ENCODE results near the gene FAM98C.
A peak's percentile ranks its signal among the peaks of the same experiment; 100 is the strongest.

Gene FAM98C

DNA sequence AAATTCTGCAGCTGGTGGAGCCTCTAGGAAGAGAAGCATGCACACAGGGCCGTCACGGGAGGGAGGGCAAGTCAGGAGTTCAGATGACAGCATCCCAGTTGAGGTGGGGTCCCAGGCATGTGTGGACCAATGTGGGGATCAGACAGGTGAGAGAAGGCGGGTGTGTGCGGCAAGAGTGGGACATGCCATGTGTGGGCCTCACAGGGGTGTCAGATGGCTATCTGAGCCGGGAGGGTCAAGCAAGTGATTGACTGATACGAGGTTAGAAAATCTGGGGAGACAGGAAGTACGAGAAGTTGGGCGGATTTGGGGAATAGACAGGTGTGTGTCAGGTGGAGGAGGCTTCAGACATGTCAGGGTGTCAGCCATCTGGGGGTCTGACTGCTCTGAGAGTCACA, 14.3 kb downstream of the FAM98C start:
- H3K4me1 ChIP-seq (ENCODE audit: insufficient read depth, poor library complexity, severe bottlenecking), result no peaks in the 10 kb centered on the region
- H3K4me3 ChIP-seq (ENCODE audit: severe bottlenecking), result no peak overlapping the region
- DNase-seq (ENCODE audit: low spot score) (no peak), ATAC-seq (ENCODE audit: low read depth) (no peak; the same call in 2 of the 3 replicates)
- no peaks in the 10 kb centered on the region for H3K27me3 ChIP-seq (ENCODE audit: insufficient read depth, poor library complexity, severe bottlenecking)
- no peaks in the 10 kb centered on the region for H3K9me3 ChIP-seq (ENCODE audit: severe bottlenecking)
- no peak overlapping the region for H3K27ac ChIP-seq (ENCODE audit: poor library complexity, severe bottlenecking)
- no peak for TF ChIP-seq CTCF (IDR thresholded peaks at IDR 0.05; ENCODE audit: poor library complexity, severe bottlenecking)
- H3K36me3 ChIP-seq (ENCODE audit: low read depth), result no peaks in the 10 kb centered on the region

DNA sequence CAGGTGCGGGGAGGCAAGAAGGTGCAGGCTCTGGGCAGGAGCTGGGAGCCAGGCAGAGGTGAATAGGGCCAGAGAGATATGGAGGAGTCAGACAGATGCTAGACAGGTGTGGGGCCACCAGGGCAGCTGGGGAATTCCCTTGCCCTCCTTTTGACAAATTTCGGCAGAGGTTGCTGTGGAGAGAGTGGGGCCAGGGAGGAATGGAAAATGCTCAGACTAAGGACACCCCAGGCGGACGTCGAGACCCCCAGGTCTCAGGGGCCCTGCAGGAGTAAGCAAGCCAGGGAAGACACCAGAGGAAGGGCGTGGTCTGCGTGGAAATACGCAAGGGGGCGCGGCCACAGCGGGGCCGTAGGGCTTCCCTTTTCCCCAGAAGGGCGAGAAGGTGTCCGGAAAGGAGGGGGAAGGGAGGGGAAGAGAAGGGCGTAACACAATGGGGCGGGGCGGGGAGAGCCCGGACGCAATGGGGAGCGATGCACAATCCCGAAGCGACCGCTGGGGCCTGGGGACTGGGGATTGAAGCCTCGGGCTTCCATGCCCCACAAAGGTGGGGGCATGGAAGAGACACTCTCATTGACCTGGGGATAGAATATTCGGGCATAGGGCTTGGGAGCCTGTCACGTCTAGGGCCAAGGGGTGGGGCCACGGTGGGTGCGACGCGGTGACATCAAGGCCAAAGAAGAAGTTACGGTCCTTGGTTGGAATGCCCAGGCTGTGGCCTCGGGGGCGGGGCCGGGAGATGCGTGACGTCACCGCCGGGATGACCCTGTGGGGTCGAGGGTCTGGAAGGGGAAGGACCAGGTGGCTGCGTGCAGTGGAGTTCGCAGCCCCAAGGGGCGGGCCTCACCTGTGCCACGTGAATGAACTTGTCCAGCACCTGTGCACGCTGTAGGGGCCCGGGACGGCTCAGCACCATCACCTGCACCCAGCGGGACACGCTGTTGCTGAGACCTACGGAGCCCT, 14.9 kb downstream of the FAM98C start:
- peak; percentile 72 for ATAC-seq (ENCODE audit: low read depth)
- TF ChIP-seq CTCF (IDR thresholded peaks at IDR 0.05; ENCODE audit: poor library complexity, severe bottlenecking), result no peak
- Histone ChIP-seq H3K27ac (ENCODE audit: poor library complexity, severe bottlenecking) (no peak overlapping the region), H3K4me3 (ENCODE audit: severe bottlenecking) (peak overlapping the region; percentile 24), H3K36me3 (ENCODE audit: low read depth) (no peaks in the 10 kb centered on the region), H3K9me3 (ENCODE audit: severe bottlenecking) (no peaks in the 10 kb centered on the region), H3K4me1 (ENCODE audit: insufficient read depth, poor library complexity, severe bottlenecking) (no peaks in the 10 kb centered on the region), H3K27me3 (ENCODE audit: insufficient read depth, poor library complexity, severe bottlenecking) (no peaks in the 10 kb centered on the region)
- DNase-seq (ENCODE audit: low spot score), result no peak

DNA sequence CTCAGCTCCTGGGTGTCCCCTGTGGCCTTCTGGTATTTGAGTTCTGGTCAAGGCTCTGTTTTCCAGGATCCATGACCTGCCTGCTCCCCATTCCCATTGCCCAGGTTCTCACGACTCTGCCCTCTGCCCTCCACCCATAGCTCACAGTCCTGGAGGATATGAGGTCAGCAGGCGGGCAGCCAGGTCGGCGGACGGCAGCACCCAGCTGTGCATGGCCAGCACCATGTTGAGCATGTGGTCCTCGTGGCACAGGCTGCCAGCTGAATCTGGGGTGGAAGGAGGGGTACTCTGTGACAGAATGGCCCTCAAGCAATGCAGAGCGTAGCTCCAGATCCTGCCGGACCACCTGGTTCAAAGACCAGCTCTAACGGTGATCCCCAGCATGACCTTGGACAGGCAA, 18.0 kb downstream of the FAM98C start:
- no peak overlapping the region for H3K4me3 ChIP-seq (ENCODE audit: severe bottlenecking)
- H3K27me3 ChIP-seq (ENCODE audit: insufficient read depth, poor library complexity, severe bottlenecking), result no peaks in the 10 kb centered on the region
- ATAC-seq (ENCODE audit: low read depth) (no peak), DNase-seq (ENCODE audit: low spot score) (no peak)
- no peak for TF ChIP-seq CTCF (IDR thresholded peaks at IDR 0.05; ENCODE audit: poor library complexity, severe bottlenecking)
- H3K9me3 ChIP-seq (ENCODE audit: severe bottlenecking), result no peaks in the 10 kb centered on the region
- no peaks in the 10 kb centered on the region for H3K36me3 ChIP-seq (ENCODE audit: low read depth)
- H3K27ac ChIP-seq (ENCODE audit: poor library complexity, severe bottlenecking), result no peak overlapping the region
- no peaks in the 10 kb centered on the region for H3K4me1 ChIP-seq (ENCODE audit: insufficient read depth, poor library complexity, severe bottlenecking)

DNA sequence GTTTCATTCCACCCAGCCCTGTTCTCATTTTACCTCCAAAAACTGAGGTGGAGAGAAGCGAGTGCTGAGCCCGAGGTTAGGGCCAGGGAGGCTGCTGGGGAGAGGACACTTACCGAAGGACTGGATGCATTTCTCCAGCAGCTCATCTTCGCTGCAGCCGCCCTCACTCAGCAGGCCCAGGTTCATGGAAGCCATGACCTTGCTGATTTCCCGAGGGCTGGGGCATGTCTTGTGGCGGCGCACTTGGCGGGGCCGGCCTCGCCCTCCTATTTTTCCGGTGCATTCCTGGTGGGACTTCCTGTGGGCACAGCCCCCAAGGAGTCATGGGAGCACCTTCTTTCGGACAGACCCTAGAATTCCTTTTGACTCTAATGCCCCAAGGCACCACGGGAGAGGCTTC, 19.0 kb downstream of the FAM98C start:
- no peak overlapping the region for H3K27ac ChIP-seq (ENCODE audit: poor library complexity, severe bottlenecking)
- no peak for TF ChIP-seq CTCF (IDR thresholded peaks at IDR 0.05; ENCODE audit: poor library complexity, severe bottlenecking)
- DNase-seq (ENCODE audit: low spot score), result no peak
- no peak overlapping the region for H3K4me3 ChIP-seq (ENCODE audit: severe bottlenecking)
- no peaks in the 10 kb centered on the region for H3K27me3 ChIP-seq (ENCODE audit: insufficient read depth, poor library complexity, severe bottlenecking)
- no peak for ATAC-seq (ENCODE audit: low read depth)
- H3K36me3 ChIP-seq (ENCODE audit: low read depth), result no peaks in the 10 kb centered on the region
- no peaks in the 10 kb centered on the region for H3K9me3 ChIP-seq (ENCODE audit: severe bottlenecking)
- no peaks in the 10 kb centered on the region for H3K4me1 ChIP-seq (ENCODE audit: insufficient read depth, poor library complexity, severe bottlenecking)

DNA sequence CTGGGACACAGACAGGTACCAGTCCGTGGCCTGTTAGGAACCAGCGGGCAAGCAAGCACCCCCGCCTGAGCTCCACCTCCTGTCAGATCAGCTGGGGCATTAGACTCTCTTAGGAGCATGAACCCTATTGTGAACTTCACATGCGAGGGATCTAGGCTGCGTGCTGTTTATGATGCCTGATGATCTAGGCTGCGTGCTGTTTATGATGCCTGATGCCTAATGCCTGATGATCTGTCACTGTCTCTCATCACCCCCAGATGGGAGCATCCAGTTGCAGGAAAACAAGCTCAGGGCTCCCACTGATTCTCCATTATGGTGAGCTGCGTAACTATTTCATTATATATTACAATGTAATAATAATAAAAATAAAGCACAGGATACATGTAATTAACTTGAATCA, 19.5 kb downstream of the FAM98C start:
- no peak overlapping the region for H3K4me3 ChIP-seq (ENCODE audit: severe bottlenecking)
- no peak for TF ChIP-seq CTCF (IDR thresholded peaks at IDR 0.05; ENCODE audit: poor library complexity, severe bottlenecking)
- no peak overlapping the region for H3K27ac ChIP-seq (ENCODE audit: poor library complexity, severe bottlenecking)
- DNase-seq (ENCODE audit: low spot score) (no peak), ATAC-seq (ENCODE audit: low read depth) (no peak)
- H3K36me3 ChIP-seq (ENCODE audit: low read depth), result no peaks in the 10 kb centered on the region
- H3K27me3 ChIP-seq (ENCODE audit: insufficient read depth, poor library complexity, severe bottlenecking), result no peaks in the 10 kb centered on the region
- no peaks in the 10 kb centered on the region for H3K4me1 ChIP-seq (ENCODE audit: insufficient read depth, poor library complexity, severe bottlenecking)
- H3K9me3 ChIP-seq (ENCODE audit: severe bottlenecking), result no peaks in the 10 kb centered on the region
